ENCODE measurements around the gene TADA3. TPM values are rescaled to one million over a fixed set of nuclear protein-coding genes. Genes with fewer than 3 reads are reported as not detected.

TADA3 gene
- total RNA-seq, 1 experiment from 2014 or later, result 49.0 TPM

- ChIA-PET POLR2A (interaction anchor here (1.4 to 1.5 kb wide), 2 partner anchors 20 to 23 kb away, joined by 3 to 8 read pairs; partner anchors contain the start of genes ARPC4 and OGG1), CTCF (interaction anchor here (0.9 to 2.8 kb wide), 6 partner anchors 13 to 177 kb away, joined by 3 to 13 read pairs (median 3); partner anchors contain the start of genes ARPC4 and TADA3)
- peak; percentile 93 for ATAC-seq
- peaks cover 15% of the 10 kb centered on the region for H3K4me1 Mint-ChIP-seq
- H3K27ac Mint-ChIP-seq, result no peak within 1 kb of the TSS
- peaks cover 79% of the 10 kb centered on the region for H3K27me3 Mint-ChIP-seq (ENCODE audit: low read depth)
- H3K9me3 Mint-ChIP-seq, result no peaks in the 10 kb centered on the region
- peak; percentile 75 for DNase-seq (ENCODE audit: low spot score)
- H3K36me3 Mint-ChIP-seq, result no peaks in the 10 kb centered on the region
- peak within 1 kb of the TSS; percentile 69 for H3K4me3 Mint-ChIP-seq
- TF ChIP-seq GTF2I (CRISPR knock-in tag; conservative IDR thresholded peaks at IDR 0.05) (peak; percentile 80; the same call in 1 of the 2 replicates), ETV6 (CRISPR knock-in tag; IDR thresholded peaks at IDR 0.05) (no peak), ZNF423 (CRISPR knock-in tag; IDR thresholded peaks at IDR 0.05) (0 out of 2 replicates have a peak, but pooled peaks have one; percentile 21), ESRRA (CRISPR knock-in tag; IDR thresholded peaks at IDR 0.05; ENCODE audit: borderline replicate concordance) (no peak), TEAD1 (CRISPR knock-in tag; IDR thresholded peaks at IDR 0.05) (0 out of 2 replicates have a peak, but pooled peaks have one; percentile 32), ARID4B (CRISPR knock-in tag; IDR thresholded peaks at IDR 0.05; ENCODE audit: borderline replicate concordance) (no peak), KAT7 (CRISPR knock-in tag; IDR thresholded peaks at IDR 0.05; ENCODE audit: borderline replicate concordance) (no peak), ELF4 (CRISPR knock-in tag; IDR thresholded peaks at IDR 0.05; ENCODE audit: low read depth) (no peak), ZNF512 (CRISPR knock-in tag; IDR thresholded peaks at IDR 0.05; ENCODE audit: borderline replicate concordance) (no peak), IRF2 (CRISPR knock-in tag; IDR thresholded peaks at IDR 0.05; ENCODE audit: borderline replicate concordance, low read depth) (no peak), EMX1 (CRISPR knock-in tag; IDR thresholded peaks at IDR 0.05) (peak; percentile 44; the same call in 1 of the 2 replicates), NR2C2 (CRISPR knock-in tag; IDR thresholded peaks at IDR 0.05) (no peak), HMGXB4 (CRISPR knock-in tag; IDR thresholded peaks at IDR 0.05) (no peak), CREB1 (CRISPR knock-in tag; IDR thresholded peaks at IDR 0.05) (no peak), ZNF671 (CRISPR knock-in tag; IDR thresholded peaks at IDR 0.05) (no peak), CDX4 (CRISPR knock-in tag; IDR thresholded peaks at IDR 0.05; ENCODE audit: borderline replicate concordance) (no peak), ZBTB21 (CRISPR knock-in tag; IDR thresholded peaks at IDR 0.05; ENCODE audit: borderline replicate concordance) (no peak)
- TF ChIP-seq, protein P1, sequence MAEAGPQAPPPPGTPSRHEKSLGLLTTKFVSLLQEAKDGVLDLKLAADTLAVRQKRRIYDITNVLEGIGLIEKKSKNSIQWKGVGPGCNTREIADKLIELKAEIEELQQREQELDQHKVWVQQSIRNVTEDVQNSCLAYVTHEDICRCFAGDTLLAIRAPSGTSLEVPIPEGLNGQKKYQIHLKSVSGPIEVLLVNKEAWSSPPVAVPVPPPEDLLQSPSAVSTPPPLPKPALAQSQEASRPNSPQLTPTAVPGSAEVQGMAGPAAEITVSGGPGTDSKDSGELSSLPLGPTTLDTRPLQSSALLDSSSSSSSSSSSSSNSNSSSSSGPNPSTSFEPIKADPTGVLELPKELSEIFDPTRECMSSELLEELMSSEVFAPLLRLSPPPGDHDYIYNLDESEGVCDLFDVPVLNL (CRISPR knock-in tag; IDR thresholded peaks at IDR 0.05; ENCODE audit: borderline replicate concordance, low read depth), result no peak
- TF ChIP-seq, protein P2, sequence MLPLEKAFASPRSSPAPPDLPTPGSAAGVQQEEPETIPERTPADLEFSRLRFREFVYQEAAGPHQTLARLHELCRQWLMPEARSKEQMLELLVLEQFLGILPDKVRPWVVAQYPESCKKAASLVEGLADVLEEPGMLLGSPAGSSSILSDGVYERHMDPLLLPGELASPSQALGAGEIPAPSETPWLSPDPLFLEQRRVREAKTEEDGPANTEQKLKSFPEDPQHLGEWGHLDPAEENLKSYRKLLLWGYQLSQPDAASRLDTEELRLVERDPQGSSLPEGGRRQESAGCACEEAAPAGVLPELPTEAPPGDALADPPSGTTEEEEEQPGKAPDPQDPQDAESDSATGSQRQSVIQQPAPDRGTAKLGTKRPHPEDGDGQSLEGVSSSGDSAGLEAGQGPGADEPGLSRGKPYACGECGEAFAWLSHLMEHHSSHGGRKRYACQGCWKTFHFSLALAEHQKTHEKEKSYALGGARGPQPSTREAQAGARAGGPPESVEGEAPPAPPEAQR (CRISPR knock-in tag; IDR thresholded peaks at IDR 0.05), result no peak
- TF ChIP-seq, protein P3, sequence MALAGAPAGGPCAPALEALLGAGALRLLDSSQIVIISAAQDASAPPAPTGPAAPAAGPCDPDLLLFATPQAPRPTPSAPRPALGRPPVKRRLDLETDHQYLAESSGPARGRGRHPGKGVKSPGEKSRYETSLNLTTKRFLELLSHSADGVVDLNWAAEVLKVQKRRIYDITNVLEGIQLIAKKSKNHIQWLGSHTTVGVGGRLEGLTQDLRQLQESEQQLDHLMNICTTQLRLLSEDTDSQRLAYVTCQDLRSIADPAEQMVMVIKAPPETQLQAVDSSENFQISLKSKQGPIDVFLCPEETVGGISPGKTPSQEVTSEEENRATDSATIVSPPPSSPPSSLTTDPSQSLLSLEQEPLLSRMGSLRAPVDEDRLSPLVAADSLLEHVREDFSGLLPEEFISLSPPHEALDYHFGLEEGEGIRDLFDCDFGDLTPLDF (CRISPR knock-in tag; IDR thresholded peaks at IDR 0.05), result no peak
- TF ChIP-seq, protein P4, sequence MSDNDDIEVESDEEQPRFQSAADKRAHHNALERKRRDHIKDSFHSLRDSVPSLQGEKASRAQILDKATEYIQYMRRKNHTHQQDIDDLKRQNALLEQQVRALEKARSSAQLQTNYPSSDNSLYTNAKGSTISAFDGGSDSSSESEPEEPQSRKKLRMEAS (CRISPR knock-in tag; IDR thresholded peaks at IDR 0.05), result no peak
- TF ChIP-seq, protein P5, sequence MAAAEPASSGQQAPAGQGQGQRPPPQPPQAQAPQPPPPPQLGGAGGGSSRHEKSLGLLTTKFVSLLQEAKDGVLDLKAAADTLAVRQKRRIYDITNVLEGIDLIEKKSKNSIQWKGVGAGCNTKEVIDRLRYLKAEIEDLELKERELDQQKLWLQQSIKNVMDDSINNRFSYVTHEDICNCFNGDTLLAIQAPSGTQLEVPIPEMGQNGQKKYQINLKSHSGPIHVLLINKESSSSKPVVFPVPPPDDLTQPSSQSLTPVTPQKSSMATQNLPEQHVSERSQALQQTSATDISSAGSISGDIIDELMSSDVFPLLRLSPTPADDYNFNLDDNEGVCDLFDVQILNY (CRISPR knock-in tag; IDR thresholded peaks at IDR 0.05), result peak; percentile 44; the same call in 1 of the 2 replicates
These were observed 22.6 kb downstream of the TADA3 start, which contains the start of gene CAMK1 for GRCh38 chr3:9769426-9770275. Gene CAMK1 (minus strand): TSS chr3:9769947. CDS start chr3:9767749, 2,198 bp downstream.
